BLaER1 (cell line): ENCODE data around the gene ADAM12.

Source experiments
- H3K27ac ChIP-seq: shearing (Covaris generic); formaldehyde crosslinking; 2 replicates; pipeline ENCODE4 v1.8.1; 2022
- H3K27me3 ChIP-seq: shearing (Covaris generic); formaldehyde crosslinking; 2 replicates; pipeline ENCODE4 v1.8.1; 2022
- H3K36me3 ChIP-seq: shearing (Covaris generic); formaldehyde crosslinking; 2 replicates; pipeline ENCODE4 v1.8.1; 2022
- H3K4me1 ChIP-seq: shearing (Covaris generic); formaldehyde crosslinking; 2 replicates; pipeline ENCODE4 v1.8.1; 2022
- H3K4me2 ChIP-seq: shearing (Covaris generic); formaldehyde crosslinking; 2 replicates; pipeline ENCODE4 v1.8.1; 2022
- H3K4me3 ChIP-seq: shearing (Covaris generic); formaldehyde crosslinking; 2 replicates; pipeline ENCODE4 v1.8.1; 2022
- H3K9ac ChIP-seq: shearing (Covaris generic); formaldehyde crosslinking; 2 replicates; pipeline ENCODE4 v1.8.1; 2022
- H3K9me3 ChIP-seq: shearing (Covaris generic); formaldehyde crosslinking; 2 replicates; pipeline ENCODE4 v1.8.1; 2022
- H4K20me1 ChIP-seq: shearing (Covaris generic); formaldehyde crosslinking; 2 replicates; pipeline ENCODE4 v1.8.1; 2022
- Cebpa-rat ChIP-seq: shearing (Covaris generic); IDR thresholded peaks from 2 replicates; pipeline ENCODE4 v1.8.1; 2022

Gene ADAM12

GRCh38 chr10:126158133-126158892 lies 230.0 kb downstream of the ADAM12 start:
- Histone ChIP-seq H3K36me3 (no peaks in the 10 kb centered on the region), H3K27ac (no peak overlapping the region), H3K9ac (no peak overlapping the region), H4K20me1 (no peaks in the 10 kb centered on the region), H3K4me2 (no peak overlapping the region), H3K27me3 (no peaks in the 10 kb centered on the region), H3K4me1 (peaks cover 15% of the 10 kb centered on the region), H3K4me3 (no peak overlapping the region), H3K9me3 (no peaks in the 10 kb centered on the region)
- no peak for TF ChIP-seq Cebpa-rat

DNA sequence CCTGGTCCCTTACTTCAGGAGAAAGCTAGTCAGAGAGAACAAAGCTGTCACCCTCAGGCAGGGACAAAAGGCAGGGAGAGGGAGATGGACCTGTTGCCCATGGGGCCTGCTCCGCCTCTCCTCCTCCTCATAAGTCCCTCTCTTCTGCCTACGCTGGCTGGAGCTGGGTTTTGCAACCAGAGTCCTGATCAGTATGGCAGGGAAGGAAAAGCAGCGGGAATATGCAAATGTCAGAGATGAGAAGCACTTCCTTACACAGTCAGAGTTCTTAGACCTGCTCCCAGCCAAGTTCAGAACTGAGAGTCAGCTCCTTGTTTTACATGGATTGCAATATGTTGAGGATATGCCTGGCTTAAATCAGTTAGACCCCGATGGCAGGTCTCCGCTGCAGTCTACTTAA lies 231.1 kb downstream of the ADAM12 start:
- no peak for TF ChIP-seq Cebpa-rat
- Histone ChIP-seq H3K4me2 (no peak overlapping the region), H3K27ac (no peak overlapping the region)

GRCh38 chr10:126156503-126156902 lies 231.8 kb downstream of the ADAM12 start:
- Histone ChIP-seq H3K36me3 (no peaks in the 10 kb centered on the region), H3K4me1 (peaks cover 15% of the 10 kb centered on the region), H3K9me3 (no peaks in the 10 kb centered on the region), H4K20me1 (no peaks in the 10 kb centered on the region), H3K9ac (no peak overlapping the region), H3K27me3 (no peaks in the 10 kb centered on the region), H3K27ac (no peak overlapping the region), H3K4me2 (no peak overlapping the region), H3K4me3 (no peak overlapping the region)
- TF ChIP-seq Cebpa-rat: no peak

More for the DNA sequence above, 231.1 kb downstream of the ADAM12 start:
- Histone ChIP-seq H3K27me3 (no peaks in the 10 kb centered on the region), H3K4me1 (peaks cover 15% of the 10 kb centered on the region), H3K9ac (no peak overlapping the region), H3K4me3 (no peak overlapping the region), H4K20me1 (no peaks in the 10 kb centered on the region), H3K9me3 (no peaks in the 10 kb centered on the region), H3K36me3 (no peaks in the 10 kb centered on the region)

GRCh38 chr10:126156012-126156411 lies 232.3 kb downstream of the ADAM12 start:
- Histone ChIP-seq H3K27me3 (no peaks in the 10 kb centered on the region), H3K27ac (no peak overlapping the region), H4K20me1 (no peaks in the 10 kb centered on the region), H3K4me3 (no peak overlapping the region), H3K4me2 (no peak overlapping the region), H3K9ac (no peak overlapping the region), H3K9me3 (no peaks in the 10 kb centered on the region), H3K36me3 (no peaks in the 10 kb centered on the region), H3K4me1 (peaks cover 15% of the 10 kb centered on the region)
- no peak for TF ChIP-seq Cebpa-rat

DNA sequence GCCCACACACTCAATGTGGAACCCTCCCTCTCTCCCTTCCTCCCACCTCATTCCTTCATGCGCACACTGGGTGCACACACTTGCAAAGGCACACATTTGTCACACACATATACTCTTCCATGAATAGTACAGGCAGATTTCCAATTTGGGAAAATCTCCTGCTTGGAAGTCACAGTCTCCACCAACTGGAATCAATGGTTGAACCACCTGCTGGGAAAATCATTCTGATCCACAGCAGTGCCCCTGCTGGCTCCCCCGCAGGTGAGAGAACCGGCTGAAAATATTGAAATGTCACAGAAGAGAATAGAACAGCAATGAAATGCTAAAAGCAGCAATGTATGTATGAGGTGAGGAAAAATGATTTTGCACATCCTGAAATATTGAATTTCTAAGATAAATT lies 232.7 kb downstream of the ADAM12 start:
- Histone ChIP-seq H3K4me2 (no peak overlapping the region), H3K9me3 (no peaks in the 10 kb centered on the region), H4K20me1 (no peaks in the 10 kb centered on the region), H3K9ac (no peak overlapping the region), H3K4me1 (peaks cover 15% of the 10 kb centered on the region), H3K4me3 (no peak overlapping the region), H3K36me3 (no peaks in the 10 kb centered on the region), H3K27ac (no peak overlapping the region), H3K27me3 (no peaks in the 10 kb centered on the region)
- TF ChIP-seq Cebpa-rat: no peak

DNA sequence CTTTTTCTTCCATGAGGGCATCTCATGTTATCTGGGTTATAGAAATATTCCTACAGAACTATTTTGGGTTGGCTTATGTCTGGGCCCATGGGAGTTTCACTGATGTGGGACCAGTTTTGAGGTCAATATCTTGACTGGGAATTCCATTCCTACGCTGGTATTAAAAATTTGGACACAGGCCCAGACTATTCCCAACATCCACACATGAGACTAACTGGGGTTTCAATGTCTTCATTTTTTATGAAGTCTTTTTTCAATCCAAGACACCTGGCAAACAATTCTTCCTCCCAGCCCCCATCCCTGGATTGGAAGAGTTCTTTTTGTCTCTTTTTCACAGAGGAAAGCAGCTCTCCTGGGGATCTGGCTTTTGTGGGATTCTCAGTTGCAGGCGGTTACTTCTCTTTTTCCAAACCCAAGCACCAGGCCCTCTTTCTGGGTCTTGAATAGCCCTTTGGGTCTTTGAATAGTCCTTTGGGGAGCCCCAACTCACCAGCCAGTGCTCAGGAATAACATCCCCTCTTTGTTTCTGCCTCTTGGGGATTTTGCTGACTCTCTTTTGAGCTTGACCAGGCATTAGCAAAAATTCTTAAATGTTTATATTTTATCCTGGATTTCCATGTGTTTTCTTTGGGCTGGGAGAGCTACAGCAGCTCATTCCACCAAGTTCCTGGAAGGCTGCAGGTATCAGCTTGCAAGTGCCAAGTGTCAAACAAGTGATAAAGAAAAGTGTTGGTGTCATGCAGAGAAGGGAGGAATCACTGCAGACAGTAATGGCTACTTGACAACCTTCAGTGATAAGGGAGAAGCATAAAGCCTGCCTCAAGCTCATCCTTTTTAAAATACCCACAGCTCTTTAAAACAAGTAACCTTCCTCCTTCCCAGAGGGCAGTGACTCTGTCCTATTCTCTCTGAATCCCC lies 234.3 kb downstream of the ADAM12 start:
- Histone ChIP-seq H3K36me3 (no peaks in the 10 kb centered on the region), H3K9me3 (no peaks in the 10 kb centered on the region), H3K4me1 (peaks cover 15% of the 10 kb centered on the region), H4K20me1 (no peaks in the 10 kb centered on the region), H3K4me3 (no peak overlapping the region), H3K4me2 (peak overlapping the region; percentile 47), H3K9ac (no peak overlapping the region), H3K27me3 (no peaks in the 10 kb centered on the region), H3K27ac (no peak overlapping the region)
- no peak for TF ChIP-seq Cebpa-rat

DNA sequence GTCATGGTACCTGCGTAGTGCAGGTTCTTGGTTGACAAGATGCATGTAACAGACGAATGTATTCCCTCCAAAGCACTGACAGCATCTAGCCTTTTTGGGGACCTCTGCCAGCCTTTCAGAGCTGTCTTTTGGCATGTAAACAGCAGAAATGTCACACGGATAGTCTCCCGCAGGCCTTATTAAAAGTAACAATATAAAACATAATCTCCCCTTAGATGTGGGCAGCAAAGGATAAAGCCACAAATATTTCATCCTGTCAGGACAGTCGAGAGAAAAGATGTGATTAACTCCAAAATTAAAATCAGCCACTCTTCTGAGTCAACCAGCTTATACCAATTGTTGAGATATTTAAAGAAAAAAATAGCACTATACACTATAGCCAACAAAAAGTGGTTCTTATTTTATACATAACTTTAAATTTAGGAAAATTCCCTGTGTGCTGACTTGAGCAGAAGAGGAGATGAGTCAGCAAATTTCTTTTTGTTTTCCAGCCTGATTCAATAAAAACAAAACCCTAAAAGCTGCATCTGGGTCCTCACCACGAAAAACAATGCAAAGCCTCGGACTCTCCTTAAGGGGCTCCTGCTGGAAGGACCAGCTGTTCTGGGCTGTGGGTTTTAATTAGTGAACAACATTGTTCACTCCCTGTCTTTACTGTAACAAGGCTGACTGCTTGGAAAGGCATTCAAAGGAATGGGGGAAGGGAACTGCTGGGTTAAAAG lies 240.2 kb downstream of the ADAM12 start:
- H3K9ac ChIP-seq: no peak overlapping the region
- no peaks in the 10 kb centered on the region for H3K36me3 ChIP-seq
- H3K4me3 ChIP-seq: no peak overlapping the region
- no peaks in the 10 kb centered on the region for H4K20me1 ChIP-seq
- no peaks in the 10 kb centered on the region for H3K9me3 ChIP-seq
- no peak overlapping the region for H3K4me2 ChIP-seq
- no peaks in the 10 kb centered on the region for H3K27me3 ChIP-seq
- TF ChIP-seq Cebpa-rat: no peak
- no peaks in the 10 kb centered on the region for H3K4me1 ChIP-seq
- H3K27ac ChIP-seq: no peak overlapping the region

DNA sequence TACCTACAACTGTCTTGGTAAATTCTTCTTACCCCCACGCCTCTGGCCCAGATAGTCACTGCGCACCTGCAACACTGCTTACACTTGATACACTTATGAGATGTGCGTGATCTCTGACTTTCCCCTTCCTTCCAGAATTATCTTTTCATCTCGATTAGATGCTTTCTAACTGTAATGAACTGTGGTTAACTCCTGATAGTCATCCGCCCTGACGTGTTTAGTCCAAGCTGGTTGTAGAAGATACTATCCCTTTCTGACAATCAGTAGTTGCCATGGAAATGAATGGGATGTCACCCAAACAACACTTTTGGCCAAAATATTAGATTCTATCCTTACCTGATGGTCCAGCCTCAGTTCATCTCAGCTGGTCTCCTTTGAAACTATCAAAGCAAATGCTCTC lies 241.5 kb downstream of the ADAM12 start:
- Histone ChIP-seq H3K27ac (no peak overlapping the region), H3K27me3 (no peaks in the 10 kb centered on the region), H3K9me3 (no peaks in the 10 kb centered on the region), H3K4me3 (no peak overlapping the region), H3K9ac (no peak overlapping the region), H3K4me1 (no peaks in the 10 kb centered on the region), H3K36me3 (no peaks in the 10 kb centered on the region), H4K20me1 (no peaks in the 10 kb centered on the region), H3K4me2 (no peak overlapping the region)
- TF ChIP-seq Cebpa-rat: no peak

- no peaks in the 10 kb centered on the region for H3K27me3 ChIP-seq
- H3K27ac ChIP-seq: no peak overlapping the region
- H3K9me3 ChIP-seq: peaks cover 8% of the 10 kb centered on the region
- no peaks in the 10 kb centered on the region for H3K36me3 ChIP-seq
- no peaks in the 10 kb centered on the region for H3K4me1 ChIP-seq
- H4K20me1 ChIP-seq: no peaks in the 10 kb centered on the region
- TF ChIP-seq Cebpa-rat: no peak
- H3K4me3 ChIP-seq: no peak overlapping the region
- H3K4me2 ChIP-seq: no peak overlapping the region
- H3K9ac ChIP-seq: no peak overlapping the region
Observed at GRCh38 chr10:126143117-126143516, 245.2 kb downstream of the ADAM12 start.
